GM20431 (cell line): ENCODE data around the gene CSMD2.

Source experiments
- in situ Hi-C: fragments of 300-500 bp; cut with MseI, MboI; formaldehyde crosslinking; loops from one replicate; pipeline ENCODE4 v1.15.0; 2020; ENCODE audit warnings: low sequenced_read_pairs; ENCODE audit not compliant: unreplicated experiment

The CSMD2 gene

DNA sequence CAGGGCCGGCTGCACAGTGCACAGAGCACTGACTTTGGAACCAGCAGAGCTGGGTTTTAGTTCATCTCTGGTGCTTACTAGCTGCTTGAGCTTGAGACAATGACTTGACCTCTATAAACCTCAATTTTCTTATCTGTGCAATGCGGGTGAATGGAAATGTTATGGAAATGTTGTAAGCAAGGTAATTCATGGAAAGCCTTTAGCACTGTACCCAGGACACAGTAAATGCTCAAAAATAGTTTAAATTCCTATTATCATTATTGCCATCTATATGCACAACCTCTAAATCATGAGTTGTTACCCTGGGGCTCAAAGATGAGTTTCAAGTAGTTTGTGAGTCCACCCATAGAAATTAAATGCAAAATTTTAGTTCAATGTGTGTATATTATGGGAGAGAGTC lies 99.5 kb downstream of the CSMD2 start:
- in situ Hi-C loops: no loop called here

GRCh38 chr1:34060901-34061415 lies 104.1 kb downstream of the CSMD2 start:
- in situ Hi-C loops: no loop called here

GRCh38 chr1:34060187-34060730 lies 104.8 kb downstream of the CSMD2 start:
- in situ Hi-C loops: no loop called here

DNA sequence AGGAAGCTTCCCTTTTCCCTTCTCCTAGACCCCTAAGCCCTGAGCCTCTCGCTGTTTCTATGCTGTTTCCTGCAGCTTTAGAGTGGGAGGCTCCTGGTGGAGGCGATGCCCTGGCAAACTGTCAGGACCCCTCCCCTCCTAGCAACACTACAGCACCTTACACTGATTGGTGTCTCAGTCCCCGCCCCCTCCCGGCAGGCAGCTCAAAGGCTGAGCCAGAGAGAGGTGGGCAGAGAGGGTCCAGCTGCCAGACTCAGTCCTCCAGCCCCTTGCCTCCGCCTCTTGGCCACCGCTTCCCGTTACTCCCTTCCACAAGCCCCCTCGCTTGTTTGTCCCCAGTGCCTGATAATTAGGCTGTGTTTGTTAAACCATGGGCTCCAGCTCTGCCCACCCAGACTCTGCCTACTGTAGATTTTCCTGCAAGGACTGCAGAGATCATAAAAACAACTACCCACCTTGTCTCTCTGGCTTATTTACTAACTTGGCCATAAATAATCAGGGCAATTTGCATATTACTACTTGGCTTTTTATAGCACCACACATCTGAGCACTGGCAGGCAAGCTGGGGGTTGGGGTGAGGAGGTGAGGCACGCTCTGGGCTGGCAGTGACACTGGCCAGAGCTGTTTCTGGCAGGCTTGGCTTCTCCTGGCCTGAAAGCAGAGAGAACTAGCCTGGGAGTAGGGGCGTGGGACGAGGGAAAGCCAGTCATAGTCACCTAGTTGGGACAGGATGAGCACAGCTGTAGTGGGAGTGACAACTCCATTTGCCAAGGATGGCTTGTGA lies 107.5 kb downstream of the CSMD2 start:
- in situ Hi-C loops: no loop called here

DNA sequence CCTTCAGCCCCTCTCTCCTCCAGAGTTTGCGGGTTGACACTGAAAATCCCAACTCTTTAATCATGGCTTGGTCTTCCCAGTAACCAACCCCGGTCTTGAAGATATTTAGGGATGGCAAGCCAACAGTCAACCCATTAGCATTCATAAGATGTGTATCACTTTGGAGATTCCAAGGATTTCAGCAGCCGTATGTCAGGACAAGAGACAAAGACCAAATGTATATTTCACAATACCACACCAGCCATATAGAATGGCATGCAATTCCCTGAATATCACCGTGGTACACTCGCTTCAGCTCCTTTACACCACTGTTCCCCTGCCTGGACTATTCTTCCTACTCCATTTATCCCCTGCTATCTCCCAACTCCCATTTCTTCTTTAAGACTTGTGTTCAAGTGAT lies 109.2 kb downstream of the CSMD2 start:
- in situ Hi-C loops: no loop called here

DNA sequence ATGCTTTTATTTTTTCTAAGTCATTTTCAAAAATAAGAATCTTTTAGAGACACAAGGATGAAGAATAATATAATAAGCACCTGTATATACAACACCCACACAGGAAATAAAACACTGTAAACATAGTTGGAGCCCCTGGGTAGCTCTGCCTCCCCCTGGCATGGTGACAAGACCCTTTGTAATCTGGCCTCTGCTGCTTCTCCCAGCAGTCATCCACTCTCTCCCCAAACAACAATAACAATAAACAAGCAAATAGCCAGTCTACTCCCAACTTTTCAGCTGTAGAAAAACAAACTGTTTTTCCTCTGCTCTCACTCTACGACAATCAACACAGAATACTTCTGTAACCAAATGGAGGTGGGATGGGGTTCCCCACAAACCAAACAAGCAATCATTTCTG lies 110.1 kb downstream of the CSMD2 start:
- in situ Hi-C loops: no loop called here

- in situ Hi-C loops: no loop called here
Observed at GRCh38 chr1:34053660-34054059, 111.4 kb downstream of the CSMD2 start.

- in situ Hi-C loops: no loop called here
Observed at GRCh38 chr1:34052565-34052964, 112.5 kb downstream of the CSMD2 start.

DNA sequence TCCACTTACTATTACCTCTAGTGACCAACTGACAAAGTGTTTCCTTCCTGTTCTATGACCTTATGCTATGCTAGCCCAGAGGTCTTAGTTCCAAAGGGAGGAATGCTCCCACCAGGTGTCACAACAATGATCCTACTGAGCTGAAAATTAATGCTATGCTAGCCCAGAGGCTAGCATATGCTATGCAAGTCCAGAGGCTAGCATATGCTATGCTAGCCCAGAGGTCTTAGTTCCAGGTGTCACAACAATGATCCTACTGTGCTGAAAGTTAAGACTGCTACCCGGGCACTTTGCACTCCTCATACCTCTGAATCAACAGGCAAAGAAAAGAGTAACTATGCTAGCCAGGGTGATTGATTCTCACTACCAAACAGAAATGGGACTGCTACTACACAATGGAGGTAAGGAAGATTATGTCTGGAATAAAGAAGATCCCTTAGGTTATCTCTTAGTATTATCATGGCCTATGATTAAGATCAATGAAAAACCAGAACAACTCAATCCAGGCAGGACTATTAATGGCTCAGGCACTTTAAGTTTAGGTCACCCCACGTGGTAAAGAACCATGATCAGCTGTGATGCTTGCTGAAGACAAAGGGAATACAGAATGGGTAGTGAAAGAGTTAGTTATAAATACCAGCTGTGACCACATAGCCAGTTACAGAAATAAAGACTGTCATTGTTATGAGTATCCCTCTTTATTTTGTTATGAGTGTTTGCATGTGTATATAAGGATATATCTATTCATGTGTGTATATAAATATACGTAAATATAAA lies 114.1 kb downstream of the CSMD2 start:
- in situ Hi-C loops: no loop called here

DNA sequence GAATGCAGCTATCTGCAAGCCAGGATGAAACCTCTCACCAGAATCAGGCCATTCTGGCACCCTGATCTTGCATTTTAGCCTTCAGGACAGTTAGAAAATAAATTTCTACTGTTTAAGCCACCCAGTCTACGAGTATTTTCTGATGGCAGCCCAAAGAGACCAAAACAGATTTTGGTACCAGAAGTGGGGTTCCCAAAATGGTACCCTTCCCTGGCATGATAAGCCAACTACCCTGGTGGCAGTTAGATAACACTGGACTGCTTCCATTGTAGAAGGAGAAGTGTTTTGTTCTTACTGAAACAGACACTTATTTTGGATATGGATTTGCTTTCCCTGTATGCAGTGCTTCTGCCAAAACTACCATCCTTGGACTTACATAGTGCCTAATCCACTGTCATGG lies 115.0 kb downstream of the CSMD2 start:
- in situ Hi-C loops: no loop called here

DNA sequence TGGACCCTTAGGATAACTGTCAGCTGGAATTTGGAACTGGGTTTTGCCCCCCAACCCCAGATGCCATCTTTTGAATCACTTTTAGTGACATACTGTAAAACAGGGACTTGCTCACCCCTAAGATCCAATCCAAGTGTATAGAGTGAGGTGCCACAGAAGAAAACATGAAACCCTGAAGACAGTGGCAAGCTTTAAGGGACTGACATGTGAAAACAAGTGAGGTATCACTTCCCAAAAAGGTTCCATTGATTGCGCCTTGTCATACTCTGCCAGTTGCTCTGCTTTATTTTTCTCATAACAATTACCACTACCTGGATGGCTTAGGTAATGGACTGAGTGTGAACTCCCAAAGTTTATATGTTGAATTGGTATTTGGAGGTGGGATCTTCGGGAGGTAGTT lies 115.6 kb downstream of the CSMD2 start:
- in situ Hi-C loops: no loop called here

DNA sequence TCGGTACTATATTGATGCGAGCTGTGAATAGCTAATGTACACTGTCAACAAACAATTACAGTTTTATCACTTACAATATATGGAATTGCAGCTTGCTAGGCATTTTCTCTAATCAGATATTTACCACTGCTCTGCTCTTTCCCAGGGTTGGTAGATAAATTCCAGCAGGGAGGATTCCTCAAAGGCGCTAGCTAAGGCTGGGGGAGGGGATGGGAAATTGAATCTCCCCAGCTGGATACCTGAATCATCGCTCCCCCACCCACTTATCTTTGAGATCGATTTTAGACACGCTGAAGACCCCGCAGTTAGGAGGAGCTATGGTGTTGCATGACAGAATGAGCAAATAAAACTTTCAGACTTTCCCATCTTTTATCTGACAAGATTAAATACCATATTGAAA lies 127.2 kb downstream of the CSMD2 start:
- in situ Hi-C loops: no loop called here

- in situ Hi-C loops: no loop called here
Observed at GRCh38 chr1:34037109-34037508, 127.9 kb downstream of the CSMD2 start.

DNA sequence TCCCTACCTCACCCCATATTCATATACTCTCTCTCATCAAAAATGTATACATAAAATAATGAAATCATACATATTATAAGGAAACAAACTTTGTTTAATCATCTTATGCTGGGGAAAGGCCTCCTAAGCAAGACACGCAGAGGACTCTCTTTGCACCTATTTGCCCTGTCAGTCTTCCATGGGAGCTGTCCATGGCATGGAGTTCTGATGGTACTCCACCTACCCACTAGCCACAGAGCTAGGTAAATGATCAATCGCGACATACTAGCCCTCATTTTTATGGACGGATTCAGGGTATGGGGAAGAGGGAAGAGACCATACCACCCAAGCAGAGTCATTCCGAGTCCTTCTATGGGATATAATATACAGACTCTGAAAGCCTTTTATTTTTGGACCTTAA lies 131.0 kb downstream of the CSMD2 start:
- in situ Hi-C loops: no loop called here

GRCh38 chr1:34029954-34030353 lies 135.1 kb downstream of the CSMD2 start:
- in situ Hi-C loops: no loop called here

- in situ Hi-C loops: no loop called here
Observed at GRCh38 chr1:34029515-34029914, 135.5 kb downstream of the CSMD2 start.

- in situ Hi-C loops: no loop called here
Observed at GRCh38 chr1:34028381-34029055, 136.5 kb downstream of the CSMD2 start.

GRCh38 chr1:34025675-34026074 lies 139.4 kb downstream of the CSMD2 start:
- in situ Hi-C loops: no loop called here

GRCh38 chr1:34024485-34024884 lies 140.5 kb downstream of the CSMD2 start:
- in situ Hi-C loops: no loop called here

- in situ Hi-C loops: no loop called here
Observed at GRCh38 chr1:34019741-34020552, 145.1 kb downstream of the CSMD2 start.
